ENCODE results near the gene GPC6.

DNA sequence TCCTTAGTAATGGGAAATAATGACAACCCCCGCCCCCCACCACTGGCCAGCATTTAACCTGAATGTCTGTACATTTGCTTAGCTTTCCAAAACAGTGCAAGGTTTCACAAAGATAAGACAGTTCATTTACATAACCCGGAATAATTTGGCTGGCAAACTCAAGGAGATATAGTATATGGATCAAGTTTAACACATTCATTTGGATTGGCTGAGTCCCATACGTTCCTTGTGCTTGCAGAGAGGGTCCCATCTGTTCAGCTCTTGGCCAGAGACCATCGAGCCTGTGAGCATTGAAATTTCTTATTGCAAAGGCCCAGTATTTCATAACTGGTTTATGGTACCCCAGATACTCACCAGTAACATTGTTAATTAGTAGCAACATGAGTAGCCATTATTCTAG, 116.5 kb downstream of the GPC6 start:
- TF ChIP-seq CTCF (conservative IDR thresholded peaks at IDR 0.05; ENCODE audit: low read length) (no peak), EZH2phosphoT487 (IDR thresholded peaks at IDR 0.05; ENCODE audit: borderline replicate concordance, low read depth, low read length) (no peak)

Measured in OCI-LY7 (cell line).